GM23248 (cell line): Measurements from ENCODE around the gene ACACA.

Experiments used
- EZH2 ChIP-seq: fragments of 200-600 bp; sonication (generic); IDR thresholded peaks from 2 replicates; pipeline ENCODE4 v1.6.1; 2018; ENCODE audit warnings: antibody characterized with exemption, mild to moderate bottlenecking; ENCODE audit not compliant: insufficient read depth, poor library complexity, severe bottlenecking
- EZH2phosphoT487 ChIP-seq: fragments of 200-600 bp; sonication (generic); IDR thresholded peaks from 2 replicates; pipeline ENCODE4 v1.6.1; 2018; ENCODE audit warnings: antibody characterized with exemption, moderate library complexity, mild to moderate bottlenecking, low read depth; ENCODE audit not compliant: insufficient read depth

DNA sequence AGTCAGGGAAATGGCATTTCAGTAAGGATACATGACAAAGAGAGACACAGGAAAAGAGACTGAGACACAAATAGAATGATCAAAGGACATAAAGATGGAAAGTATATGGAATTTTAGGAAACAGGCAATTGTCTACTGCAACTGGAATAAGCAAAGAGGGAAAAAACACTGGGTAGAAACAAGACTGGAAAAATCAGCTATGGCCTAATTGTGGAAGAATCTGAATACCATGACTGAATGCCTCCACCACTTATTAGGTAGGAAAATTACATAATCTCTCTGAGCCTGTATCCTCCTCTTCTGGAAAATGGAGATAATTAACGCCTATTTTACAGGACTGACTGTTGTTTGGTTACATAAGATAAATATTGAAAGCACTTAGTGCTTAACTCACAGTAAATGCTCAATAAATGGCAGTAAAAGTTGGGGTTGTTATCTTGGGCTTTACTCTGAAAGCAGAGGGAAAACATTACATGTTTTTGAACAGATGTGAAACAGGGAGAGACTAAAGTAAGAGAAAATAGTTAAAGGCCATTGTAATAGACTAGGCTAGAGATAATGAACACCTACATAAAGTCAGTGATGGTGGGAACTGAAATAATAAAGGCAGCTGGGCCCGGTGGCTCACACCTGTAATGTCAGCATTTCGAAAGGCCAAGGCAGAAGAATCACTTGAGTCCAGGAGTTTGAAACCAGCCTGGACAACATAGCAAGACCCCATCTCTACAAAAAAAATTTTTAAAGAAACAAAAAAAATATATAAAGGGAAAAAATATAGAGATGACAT is 94.3 kb downstream of the ACACA start:
- TF ChIP-seq EZH2 (no peak), EZH2phosphoT487 (no peak)
